Ramos (cell line): ENCODE data around the gene DDX39A.
"Not testable (repeated sequence)": the region's sequence is repeated elsewhere in the genome, so short reads cannot be mapped to it uniquely, and the experiment has no call there.

Experiments
- in situ Hi-C: fragments of 300-500 bp; cut with MboI; formaldehyde crosslinking; loops from one replicate; pipeline ENCODE4 v1.14.3; 2022; ENCODE audit warnings: low sequenced_read_pairs; ENCODE audit not compliant: unreplicated experiment

DDX39A gene

DNA sequence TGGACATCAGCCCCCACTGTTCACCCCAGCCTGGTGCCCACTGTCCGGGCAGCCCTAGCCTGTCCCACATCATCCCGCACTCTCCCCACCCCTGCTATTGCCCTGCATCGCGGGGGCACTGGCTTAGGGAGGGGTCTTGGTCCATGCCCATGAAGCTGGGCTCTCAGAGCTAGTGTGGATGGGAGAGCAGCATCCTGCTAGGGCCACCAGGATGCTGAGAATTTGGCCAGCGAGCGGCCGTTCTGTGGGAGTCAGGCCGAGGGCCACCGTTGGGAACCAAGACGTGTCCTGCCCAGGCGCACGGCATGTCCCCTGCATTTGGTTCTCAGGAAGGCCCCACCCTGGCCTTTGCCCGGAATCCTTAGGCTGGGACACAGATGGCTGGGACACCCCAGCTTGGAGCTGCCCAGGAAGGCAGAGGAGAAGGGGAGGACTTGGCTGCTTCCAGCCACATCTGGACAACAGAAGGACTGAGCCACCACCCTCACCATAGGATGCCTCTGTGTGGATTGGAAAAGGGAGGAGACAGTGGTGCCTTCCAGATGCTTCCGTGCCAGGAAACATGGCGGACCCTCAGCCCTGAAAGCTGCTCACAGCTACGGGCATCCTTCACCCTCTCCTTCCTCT, 23.3 kb downstream of the DDX39A start:
- in situ Hi-C loops: loop anchor here (5.0 kb wide), 1 partner anchor 371 kb away; no protein-coding TSS in a partner anchor

DNA sequence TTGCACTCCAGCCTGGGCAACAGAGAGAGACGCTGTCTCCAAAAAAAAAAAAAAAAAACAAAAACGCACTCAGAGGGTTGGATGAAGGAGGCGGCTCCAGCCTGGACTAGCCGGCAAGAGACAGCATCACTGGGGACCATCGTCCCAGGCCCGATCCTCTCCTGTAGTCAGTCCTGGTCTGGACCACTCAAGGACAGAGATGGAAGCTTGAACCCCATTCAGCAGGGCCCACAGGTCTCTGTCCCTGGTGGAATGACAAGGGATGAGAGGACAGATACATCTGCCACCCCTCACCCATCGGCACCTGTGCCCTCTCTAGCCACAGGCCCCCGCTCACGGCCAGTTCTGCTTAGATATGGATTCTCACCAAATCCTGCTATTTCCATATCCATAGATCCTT, 23.9 kb downstream of the DDX39A start:
- in situ Hi-C loops: loop anchor here (5.0 kb wide), 1 partner anchor 372 kb away; no protein-coding TSS in a partner anchor

GRCh38 chr19:14394167-14394566, 25.0 kb downstream of the DDX39A start:
- in situ Hi-C loops: no loop called here

DNA sequence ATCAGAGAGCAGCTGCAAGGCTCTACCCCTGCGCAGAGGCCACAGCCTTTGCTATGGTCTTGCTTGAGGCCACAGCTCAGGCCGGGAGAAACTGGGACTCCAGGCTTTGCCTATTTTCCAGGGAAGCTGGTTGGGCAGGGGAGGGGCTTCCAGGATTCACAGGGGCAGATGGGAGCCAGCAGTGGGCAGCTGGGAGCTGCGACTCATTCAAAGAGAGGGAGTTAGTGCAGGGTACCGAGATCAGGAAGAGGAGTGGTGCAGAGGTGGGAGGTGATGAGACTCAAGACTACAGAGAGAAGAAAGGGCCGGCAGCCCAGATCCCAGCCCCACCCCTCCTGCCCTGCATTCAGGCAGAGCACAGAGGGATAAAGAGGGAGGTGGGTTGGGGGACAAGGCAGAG, 25.8 kb downstream of the DDX39A start:
- in situ Hi-C loops: no loop called here

DNA sequence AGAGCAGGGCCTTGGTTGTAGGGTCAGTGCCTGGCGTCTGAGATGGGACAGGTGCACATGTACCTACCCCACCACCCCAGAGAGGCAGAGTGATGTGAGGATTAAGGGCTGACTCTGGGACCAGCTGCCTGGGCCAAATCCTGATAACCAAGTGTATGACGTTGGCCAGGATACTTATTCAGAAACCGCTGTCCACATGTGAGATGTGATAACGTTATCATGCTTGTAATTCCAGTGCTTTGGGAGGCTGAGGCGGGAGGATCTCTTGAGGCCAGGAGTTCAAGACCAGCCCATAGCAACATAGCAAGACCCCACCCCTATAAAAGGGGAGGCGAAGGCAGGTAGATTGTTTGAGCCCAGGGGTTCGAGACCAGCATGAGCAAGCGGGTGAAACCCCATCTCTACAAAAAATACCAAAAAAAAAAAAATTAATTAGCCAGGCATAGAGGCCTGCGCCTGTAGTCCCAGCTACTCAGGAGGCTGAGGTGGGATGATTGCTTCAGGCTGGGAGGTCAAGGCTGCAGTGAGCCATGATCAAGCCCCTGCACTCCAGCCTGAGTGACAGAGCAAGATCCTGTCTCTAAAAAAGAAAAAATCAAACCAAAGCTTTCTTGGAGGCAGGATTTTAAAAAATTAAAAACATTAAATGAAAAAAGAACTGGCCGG, 27.9 kb downstream of the DDX39A start:
- in situ Hi-C loops: no loop called here

GRCh38 chr19:14390548-14390947, 28.6 kb downstream of the DDX39A start:
- in situ Hi-C loops: no loop called here

- in situ Hi-C loops: no loop called here
These were observed 33.6 kb downstream of the DDX39A start for GRCh38 chr19:14385492-14385891.

GRCh38 chr19:14383661-14384555, 35.2 kb downstream of the DDX39A start:
- in situ Hi-C loops: no loop called here

GRCh38 chr19:14381689-14382474, 37.3 kb downstream of the DDX39A start:
- in situ Hi-C loops: no loop called here

DNA sequence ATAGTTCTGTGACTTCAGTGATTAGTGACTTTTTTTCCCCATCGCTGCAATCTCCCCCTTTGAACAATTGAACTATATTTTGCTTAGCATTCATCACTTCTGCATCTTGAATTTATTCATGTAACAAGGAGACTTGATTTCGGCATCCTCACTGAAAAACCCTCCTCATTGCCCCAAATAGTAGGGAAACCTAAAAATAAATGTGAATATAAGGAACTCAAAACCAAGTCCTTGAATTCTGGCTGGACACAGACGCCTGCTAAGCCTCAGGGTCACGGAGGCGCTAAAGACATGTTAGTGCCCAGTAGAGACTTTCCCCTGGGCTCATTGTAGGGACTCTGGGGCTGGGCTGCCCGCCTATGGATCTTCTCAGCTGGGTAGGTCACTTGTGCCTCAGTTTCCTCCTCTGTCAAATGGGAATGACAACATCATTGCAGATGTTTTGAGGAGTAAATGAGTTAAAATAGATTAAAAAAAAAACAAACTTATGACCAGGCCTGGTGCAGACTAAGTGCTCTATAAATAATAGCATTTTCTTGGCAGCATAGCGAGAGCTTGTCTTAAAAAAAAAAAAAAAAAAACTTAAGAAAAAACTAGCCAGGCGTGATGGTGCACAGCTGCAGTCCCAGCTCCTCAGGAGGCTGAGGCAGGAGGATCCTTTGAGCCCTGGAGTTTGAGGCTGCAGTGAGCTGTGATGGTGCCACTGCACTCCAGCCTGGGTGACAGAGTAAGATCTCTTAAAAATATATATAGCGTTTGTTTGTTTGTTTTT, 39.7 kb downstream of the DDX39A start:
- in situ Hi-C loops: no loop called here

DNA sequence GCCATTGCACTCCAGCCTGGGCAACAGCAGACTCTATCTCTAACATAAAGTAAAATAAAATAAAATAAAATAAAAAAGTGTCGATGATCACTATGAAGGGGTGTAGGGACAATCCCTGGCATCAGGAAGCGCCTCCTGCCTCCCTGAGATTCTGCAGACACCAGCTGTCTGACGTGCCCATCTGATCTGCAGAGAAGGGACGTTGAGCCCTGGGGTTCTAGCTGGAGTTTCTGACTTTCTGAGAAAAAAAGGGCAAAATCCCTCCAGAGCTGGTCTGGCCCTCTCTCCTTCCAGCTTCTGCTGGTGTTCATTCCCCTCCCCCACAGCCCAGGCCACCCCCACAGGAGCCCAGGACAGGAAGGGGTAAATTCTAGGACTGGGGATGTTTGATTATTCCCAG, 40.3 kb downstream of the DDX39A start:
- in situ Hi-C loops: no loop called here

DNA sequence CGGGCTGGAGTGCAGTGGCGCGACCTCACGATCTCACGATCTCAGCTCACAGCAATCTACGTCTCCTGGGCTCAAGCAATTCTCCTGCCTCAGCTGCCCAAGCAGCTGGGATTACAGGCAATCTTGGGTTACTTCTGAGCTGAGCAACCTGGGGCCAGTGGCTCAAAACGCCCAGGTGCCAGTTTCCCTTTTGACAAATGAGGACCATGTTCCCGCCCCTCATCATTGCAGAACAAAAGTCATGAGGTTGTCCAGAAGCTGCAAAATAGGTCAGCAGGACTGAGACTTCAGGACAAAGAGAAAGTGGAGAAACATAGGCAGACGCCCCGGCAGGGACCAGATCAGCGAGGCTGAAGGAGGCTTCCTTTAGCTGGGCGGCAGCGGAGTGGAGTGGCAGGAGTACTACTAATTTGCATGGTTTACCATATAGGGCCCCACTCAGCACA, 41.2 kb downstream of the DDX39A start:
- in situ Hi-C loops: no loop called here

DNA sequence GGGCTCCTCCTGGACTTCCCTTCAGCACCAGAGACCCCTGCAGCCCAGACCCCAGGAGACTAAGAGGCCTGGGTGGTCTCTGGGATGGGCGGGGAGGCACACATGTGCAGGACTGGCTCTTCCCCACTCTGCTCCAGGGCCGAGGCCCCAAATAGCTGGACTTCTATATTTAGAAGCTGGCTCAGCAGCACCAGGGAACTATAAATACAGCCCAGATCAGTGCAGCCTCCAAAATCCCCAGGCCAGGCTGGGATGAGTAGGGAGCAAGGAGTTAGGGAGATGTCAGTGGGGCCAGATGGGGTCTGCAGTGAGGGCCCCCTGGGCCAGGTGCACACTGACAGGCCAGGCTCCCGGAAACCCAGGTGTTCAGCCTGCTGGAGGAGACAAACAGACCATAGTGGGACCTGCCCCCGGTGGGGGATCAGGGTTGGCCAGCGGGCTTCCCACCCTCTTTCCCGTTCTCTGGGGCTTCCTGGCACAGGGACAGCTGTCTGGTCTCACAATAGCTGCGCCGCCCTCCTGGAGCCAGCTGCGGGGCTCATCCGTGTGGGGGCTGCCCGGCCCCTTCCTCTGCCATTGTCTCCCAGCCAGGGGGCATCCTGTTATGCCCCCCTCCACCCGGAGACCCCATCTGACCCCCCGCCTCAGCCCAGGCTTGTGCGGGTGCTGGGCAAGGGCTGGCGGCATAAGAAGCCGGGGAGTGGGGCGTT, 43.4 kb downstream of the DDX39A start:
- in situ Hi-C loops: no loop called here

- in situ Hi-C loops: no loop called here
These were observed 44.0 kb downstream of the DDX39A start for GRCh38 chr19:14375055-14375581.

GRCh38 chr19:14374313-14374712, 44.8 kb downstream of the DDX39A start:
- in situ Hi-C loops: not testable (repeated sequence)

DNA sequence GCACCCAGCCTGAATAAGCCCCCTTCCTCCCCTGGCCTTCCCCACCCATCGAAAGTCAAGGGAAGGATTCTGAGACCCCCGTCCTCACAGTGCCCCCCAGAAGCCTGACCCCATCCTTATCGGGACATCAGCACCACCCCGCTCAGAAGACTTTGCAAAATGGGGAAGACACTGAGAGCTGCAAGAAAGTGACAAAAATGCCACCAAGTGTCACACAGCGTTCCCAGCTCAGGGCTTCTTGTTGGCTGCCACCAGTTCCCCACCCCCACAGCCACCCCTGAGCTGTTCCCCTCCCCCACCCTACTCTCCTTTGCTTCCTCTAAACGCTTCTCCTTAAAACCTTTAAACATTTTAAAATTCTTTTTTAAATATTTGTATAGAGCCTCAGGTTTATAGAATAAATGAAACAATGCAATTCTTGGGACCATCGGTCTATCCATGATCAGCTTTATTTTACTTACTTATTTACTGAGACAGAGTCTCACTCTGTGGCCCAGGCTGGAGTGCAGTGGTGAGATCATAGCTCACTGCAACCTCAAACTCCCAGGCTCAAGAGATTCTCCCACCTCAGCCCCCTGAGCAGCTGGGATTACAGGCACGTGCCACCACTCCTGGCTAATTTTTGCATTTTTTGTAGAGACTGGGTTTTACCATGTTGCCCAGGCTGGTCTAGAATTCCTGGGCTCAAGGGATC, 46.6 kb downstream of the DDX39A start:
- in situ Hi-C loops: not testable (repeated sequence)

DNA sequence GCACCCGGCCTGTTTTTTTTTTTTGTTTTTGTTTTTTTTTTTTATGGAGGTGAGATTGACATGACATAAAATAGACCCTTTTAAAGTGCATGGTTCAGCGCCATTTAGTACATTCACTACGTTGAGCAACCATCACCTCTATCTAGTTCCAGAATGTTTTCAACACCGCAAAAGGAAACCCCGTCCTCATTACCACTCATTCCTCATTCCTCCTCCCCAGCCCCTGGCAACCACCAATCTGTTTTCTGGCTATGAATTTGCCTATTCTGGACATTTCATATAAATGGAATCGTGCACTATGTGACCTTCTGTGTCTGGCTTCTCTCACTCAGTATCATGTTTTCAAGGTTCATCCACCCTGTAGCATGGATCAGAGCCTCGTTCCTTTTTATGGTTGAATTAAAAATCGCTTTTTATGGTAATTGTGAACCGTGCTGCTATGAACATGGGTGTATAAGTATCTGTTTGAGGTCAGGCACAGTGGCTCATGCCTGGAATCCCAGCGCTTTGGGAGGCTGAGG, 47.8 kb downstream of the DDX39A start:
- in situ Hi-C loops: no loop called here

GRCh38 chr19:14370940-14371280, 48.2 kb downstream of the DDX39A start:
- in situ Hi-C loops: no loop called here
